ENCODE data around the gene MINDY4. TPM values are rescaled to one million over a fixed set of nuclear protein-coding genes. Genes with fewer than 3 reads are reported as not detected.

MINDY4 gene
- total RNA-seq, 2 experiments from 2014 or later = 0.36 to 0.60 TPM

DNA sequence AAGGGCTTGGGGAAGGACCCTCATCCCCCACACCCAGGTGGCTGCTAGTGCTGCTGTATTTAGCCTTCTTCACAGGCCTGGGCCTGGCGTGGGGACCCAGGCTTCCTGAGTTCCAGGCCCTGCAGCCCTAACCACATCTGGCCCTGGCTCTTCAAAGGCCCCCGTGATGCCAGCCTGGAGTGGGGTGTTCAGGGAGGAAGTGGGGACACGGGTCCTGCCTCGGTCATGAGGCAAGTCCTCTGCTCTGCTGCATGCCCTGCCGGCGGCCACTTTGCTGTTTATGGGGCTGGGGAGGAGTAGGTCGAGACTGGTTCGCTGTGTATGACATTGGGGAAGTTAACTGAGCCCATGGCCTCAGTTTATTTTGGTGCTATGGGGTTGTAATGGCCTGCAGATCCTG, 131.9 kb downstream of the MINDY4 start:
- H3K4me1 Mint-ChIP-seq (ENCODE audit: low read depth) = no peaks in the 10 kb centered on the region
- H3K4me3 Mint-ChIP-seq = no peak overlapping the region
- Histone ChIP-seq H3K4me1 (ENCODE audit: insufficient read depth, low read length) (no peaks in the 10 kb centered on the region), H3K4me3 (ENCODE audit: low read length) (no peak overlapping the region), H3K36me3 (ENCODE audit: insufficient read depth, low read length) (no peaks in the 10 kb centered on the region), H3K27ac (ENCODE audit: low read depth in 1 of 2, low read length in 2 of 2) (no peak overlapping the region), H3K9me3 (ENCODE audit: control insufficient read depth in 1 of 2, insufficient read depth in 1 of 2, low read length in 2 of 2) (peaks cover 0 to 6% of the 10 kb centered on the region in 2 experiments), H3K27me3 (ENCODE audit: control insufficient read depth in 1 of 2, insufficient read depth in 2 of 2, low read length in 2 of 2) (no peaks in the 10 kb centered on the region)
- TF ChIP-seq, protein P1, sequence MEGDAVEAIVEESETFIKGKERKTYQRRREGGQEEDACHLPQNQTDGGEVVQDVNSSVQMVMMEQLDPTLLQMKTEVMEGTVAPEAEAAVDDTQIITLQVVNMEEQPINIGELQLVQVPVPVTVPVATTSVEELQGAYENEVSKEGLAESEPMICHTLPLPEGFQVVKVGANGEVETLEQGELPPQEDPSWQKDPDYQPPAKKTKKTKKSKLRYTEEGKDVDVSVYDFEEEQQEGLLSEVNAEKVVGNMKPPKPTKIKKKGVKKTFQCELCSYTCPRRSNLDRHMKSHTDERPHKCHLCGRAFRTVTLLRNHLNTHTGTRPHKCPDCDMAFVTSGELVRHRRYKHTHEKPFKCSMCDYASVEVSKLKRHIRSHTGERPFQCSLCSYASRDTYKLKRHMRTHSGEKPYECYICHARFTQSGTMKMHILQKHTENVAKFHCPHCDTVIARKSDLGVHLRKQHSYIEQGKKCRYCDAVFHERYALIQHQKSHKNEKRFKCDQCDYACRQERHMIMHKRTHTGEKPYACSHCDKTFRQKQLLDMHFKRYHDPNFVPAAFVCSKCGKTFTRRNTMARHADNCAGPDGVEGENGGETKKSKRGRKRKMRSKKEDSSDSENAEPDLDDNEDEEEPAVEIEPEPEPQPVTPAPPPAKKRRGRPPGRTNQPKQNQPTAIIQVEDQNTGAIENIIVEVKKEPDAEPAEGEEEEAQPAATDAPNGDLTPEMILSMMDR (IDR thresholded peaks at IDR 0.05) = no peak
- DNase-seq (no peak), ATAC-seq (ENCODE audit: poor library complexity) (no peak)
- intact Hi-C loops (cut with DNase I, micrococcal nuclease) = no loop called here
- CTCF ChIA-PET = no interaction called here
- POLR2A ChIA-PET = no interaction called here
- H3K36me3 Mint-ChIP-seq (ENCODE audit: low read depth) = no peaks in the 10 kb centered on the region
- no peak overlapping the region for H3K27ac Mint-ChIP-seq
- H3K9me3 Mint-ChIP-seq = no peaks in the 10 kb centered on the region
- no peaks in the 10 kb centered on the region for H3K27me3 Mint-ChIP-seq

DNA sequence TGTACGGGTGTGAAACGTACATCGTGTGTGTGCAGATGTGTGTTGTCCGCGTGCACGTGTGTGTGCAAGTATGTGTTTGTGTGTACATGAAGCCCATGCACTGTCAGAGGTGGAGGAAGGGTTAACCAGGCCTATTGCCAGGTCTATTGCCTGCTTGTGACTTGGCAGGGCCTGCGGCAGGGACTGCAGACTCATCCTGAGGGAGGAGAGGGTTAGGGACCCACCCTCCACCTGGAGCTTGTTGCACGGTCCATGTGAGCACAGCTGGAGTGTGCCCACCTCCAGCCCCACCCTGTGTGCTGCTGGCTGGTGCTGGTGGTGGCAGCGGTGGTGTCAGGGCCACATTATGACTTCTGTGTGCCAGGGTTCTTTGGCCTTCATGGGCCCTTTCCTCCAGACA, 133.3 kb downstream of the MINDY4 start:
- H3K9me3 Mint-ChIP-seq = no peaks in the 10 kb centered on the region
- no peaks in the 10 kb centered on the region for H3K4me1 Mint-ChIP-seq (ENCODE audit: low read depth)
- no peak overlapping the region for H3K27ac Mint-ChIP-seq
- no peaks in the 10 kb centered on the region for H3K27me3 Mint-ChIP-seq
- no peaks in the 10 kb centered on the region for H3K36me3 Mint-ChIP-seq (ENCODE audit: low read depth)
- intact Hi-C loops (cut with DNase I, micrococcal nuclease) = no loop called here
- no peak overlapping the region for H3K4me3 Mint-ChIP-seq
- Histone ChIP-seq H3K27ac (ENCODE audit: low read depth in 1 of 2, low read length in 2 of 2) (no peak overlapping the region), H3K9me3 (ENCODE audit: control insufficient read depth in 1 of 2, insufficient read depth in 1 of 2, low read length in 2 of 2) (peaks cover 0 to 5% of the 10 kb centered on the region in 2 experiments), H3K36me3 (ENCODE audit: insufficient read depth, low read length) (no peaks in the 10 kb centered on the region), H3K4me1 (ENCODE audit: insufficient read depth, low read length) (no peaks in the 10 kb centered on the region), H3K4me3 (ENCODE audit: low read length) (no peak overlapping the region), H3K27me3 (ENCODE audit: control insufficient read depth in 1 of 2, insufficient read depth in 2 of 2, low read length in 2 of 2) (no peaks in the 10 kb centered on the region)
- CTCF ChIA-PET = no interaction called here
- ATAC-seq (ENCODE audit: poor library complexity) (no peak), DNase-seq (no peak)
- TF ChIP-seq, protein P1 (IDR thresholded peaks at IDR 0.05) = no peak
- POLR2A ChIA-PET = no interaction called here

DNA sequence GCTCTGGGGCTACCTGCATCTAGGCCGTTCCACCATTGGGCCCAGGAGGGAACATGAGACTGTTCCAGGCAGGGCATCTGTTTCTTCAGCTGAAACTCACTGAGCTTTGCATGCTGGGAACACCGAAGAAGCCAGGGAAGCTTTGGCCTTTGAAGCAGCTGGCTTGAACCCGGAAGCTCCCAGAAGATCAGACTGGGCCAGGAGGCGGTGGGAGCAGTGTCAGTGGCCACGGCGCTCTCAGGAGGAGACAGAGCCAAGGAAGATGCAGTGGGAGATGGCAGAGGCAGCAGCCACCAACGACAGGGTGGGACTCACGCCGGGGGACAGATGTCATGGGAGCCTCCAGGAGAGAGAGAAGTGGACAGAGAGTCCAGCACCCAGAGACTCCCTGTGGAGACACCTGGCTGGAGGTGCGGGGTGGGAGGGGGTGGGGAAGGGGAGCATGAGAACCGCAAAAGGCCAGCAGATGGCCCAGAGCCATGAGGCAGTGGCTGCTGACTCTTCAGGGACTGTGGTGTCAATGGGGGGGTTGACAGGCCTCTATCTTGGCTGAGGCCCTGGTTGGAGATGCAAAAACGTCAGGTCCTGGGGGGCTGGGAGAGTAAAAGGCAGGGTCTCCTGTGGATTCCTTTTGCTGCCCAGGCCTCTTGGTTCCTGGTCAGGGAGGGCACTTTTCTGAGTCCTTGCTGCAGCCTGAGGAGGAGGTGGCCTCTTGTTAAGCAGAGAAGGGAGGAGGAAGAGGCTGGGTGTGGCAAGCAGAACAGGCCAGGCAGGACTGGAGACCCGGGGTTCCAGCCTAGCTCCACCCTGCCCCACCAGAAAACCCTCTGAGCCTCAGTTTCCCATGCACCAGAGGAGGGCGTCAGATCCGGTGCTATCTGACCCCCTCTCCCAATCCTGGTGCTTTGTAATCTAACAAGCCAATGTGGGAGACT, 134.1 kb downstream of the MINDY4 start:
- Histone ChIP-seq H3K27me3 (ENCODE audit: control insufficient read depth in 1 of 2, insufficient read depth in 2 of 2, low read length in 2 of 2) (no peaks in the 10 kb centered on the region), H3K4me3 (ENCODE audit: low read length) (no peak overlapping the region), H3K4me1 (ENCODE audit: insufficient read depth, low read length) (no peaks in the 10 kb centered on the region), H3K36me3 (ENCODE audit: insufficient read depth, low read length) (no peaks in the 10 kb centered on the region), H3K9me3 (ENCODE audit: control insufficient read depth in 1 of 2, insufficient read depth in 1 of 2, low read length in 2 of 2) (no peaks in the 10 kb centered on the region), H3K27ac (ENCODE audit: low read depth in 1 of 2, low read length in 2 of 2) (no peak overlapping the region)
- CTCF ChIA-PET = no interaction called here
- intact Hi-C loops (cut with DNase I, micrococcal nuclease) = no loop called here
- TF ChIP-seq, protein P1 (IDR thresholded peaks at IDR 0.05) = no peak
- no peak overlapping the region for H3K27ac Mint-ChIP-seq
- no peak overlapping the region for H3K4me3 Mint-ChIP-seq
- no peak for ATAC-seq (ENCODE audit: poor library complexity)
- no peaks in the 10 kb centered on the region for H3K36me3 Mint-ChIP-seq (ENCODE audit: low read depth)
- H3K4me1 Mint-ChIP-seq (ENCODE audit: low read depth) = no peaks in the 10 kb centered on the region
- DNase-seq = no peak
- H3K27me3 Mint-ChIP-seq = no peaks in the 10 kb centered on the region
- POLR2A ChIA-PET = no interaction called here
- no peaks in the 10 kb centered on the region for H3K9me3 Mint-ChIP-seq

Data from CD4-positive, alpha-beta T cell (primary cell).